Dermis blood vessel endothelial cell (primary cell): ENCODE measurements around the gene CKMT1B. TPM values are rescaled to one million over a fixed set of nuclear protein-coding genes. Genes with fewer than 3 reads are reported as not detected.
"Not testable (repeated sequence)": the region's sequence is repeated elsewhere in the genome, so short reads cannot be mapped to it uniquely, and the experiment has no call there.

Source experiments
- DNase-seq: peaks from one replicate; pipeline ENCODE4 v3.0.0; 2010
- total RNA-seq: library from RNA; depleted of rRNA; stranded (reverse); fragments of >200 nt; gene quantifications from 2 replicates; pipeline ENCODE4 v1.2.3, GENCODE V29; 2014

The CKMT1B gene
- not detected in 2 replicates for total RNA-seq

DNA sequence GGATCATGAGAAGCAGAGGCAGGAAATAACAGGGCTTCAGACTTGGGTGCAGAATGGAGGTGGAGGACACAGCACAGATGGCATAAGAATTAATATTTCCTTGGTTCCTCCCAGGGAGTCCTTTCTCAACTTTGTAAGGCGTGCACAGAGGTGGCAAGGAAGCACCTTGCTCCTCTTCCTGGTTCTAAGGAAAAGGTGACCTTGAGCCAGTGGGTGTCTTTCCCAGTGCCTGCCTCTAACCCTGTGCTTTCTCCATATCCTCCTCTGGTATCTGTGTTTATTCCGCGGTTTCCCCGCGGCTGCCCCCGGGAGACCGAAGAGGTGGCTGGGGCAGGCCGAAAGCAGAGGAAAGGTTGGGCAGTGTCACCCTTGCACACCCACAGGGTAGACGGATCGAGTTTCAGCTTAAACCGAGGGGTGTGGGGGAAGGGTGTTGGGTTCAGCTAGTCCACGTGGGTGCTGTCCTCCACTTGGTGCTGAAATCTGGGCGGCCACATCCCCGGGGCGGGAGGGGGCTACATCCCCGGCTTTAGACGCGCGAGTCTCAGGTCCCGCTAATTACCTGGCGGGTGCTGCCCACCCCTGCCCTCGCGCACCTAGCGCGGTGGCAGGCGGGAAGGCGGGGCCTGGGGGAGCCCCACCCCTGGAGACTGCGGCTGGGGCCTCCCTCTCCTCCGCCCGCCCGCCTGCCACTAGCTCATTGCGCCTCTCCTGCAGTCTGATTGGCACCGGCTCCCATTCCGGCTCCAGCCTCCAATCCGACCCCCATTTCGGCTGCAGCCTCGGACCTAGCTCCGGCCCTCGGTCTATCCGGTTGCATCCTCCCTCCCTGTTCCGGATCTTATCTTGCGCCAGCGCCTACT, at the start of gene CKMT1B:
Gene CKMT1B, plus strand, starts transcription at position 700 of the 863 bp plus-strand sequence. CDS start 192 bp downstream, outside the sequence.
- not testable (repeated sequence) for DNase-seq

DNA sequence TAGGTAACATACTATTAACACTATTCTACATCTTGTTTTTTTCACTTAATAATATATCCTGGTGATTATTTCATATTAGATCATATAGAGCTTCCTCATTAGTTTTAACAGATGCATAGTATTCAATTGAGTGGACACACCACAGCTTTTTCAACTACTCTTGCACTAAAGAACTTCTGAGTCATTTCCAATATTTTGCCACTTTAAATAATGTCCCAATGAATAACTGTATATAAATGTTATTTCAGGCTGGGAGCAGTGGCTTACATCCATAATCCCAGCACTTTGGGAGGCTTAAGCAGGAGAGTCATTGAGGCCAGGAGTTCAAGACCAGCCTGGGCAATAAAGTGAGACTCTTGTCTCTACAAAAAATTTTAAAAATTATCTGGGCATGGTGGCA, 49.6 kb upstream of the CKMT1B start:
- no peak for DNase-seq

DNA sequence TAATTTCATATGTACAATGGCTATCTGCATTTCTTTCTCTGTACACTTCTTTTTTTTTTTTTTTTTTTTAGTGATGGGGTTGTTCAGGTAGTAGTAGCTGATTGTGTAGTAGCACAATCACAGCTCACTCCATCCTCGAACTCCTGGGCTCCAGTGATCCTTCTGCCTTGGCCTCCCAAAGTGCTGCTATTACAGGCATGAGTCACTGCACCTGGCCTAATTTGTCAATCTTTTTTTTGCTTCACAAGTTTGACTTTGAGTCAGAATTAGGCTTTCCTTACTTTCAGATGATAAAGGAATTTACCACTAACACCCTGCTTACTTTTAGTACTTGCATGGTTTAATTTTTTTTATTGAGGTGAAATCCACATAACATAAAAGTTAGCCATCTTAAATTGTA, 48.4 kb upstream of the CKMT1B start:
- no peak for DNase-seq

DNA sequence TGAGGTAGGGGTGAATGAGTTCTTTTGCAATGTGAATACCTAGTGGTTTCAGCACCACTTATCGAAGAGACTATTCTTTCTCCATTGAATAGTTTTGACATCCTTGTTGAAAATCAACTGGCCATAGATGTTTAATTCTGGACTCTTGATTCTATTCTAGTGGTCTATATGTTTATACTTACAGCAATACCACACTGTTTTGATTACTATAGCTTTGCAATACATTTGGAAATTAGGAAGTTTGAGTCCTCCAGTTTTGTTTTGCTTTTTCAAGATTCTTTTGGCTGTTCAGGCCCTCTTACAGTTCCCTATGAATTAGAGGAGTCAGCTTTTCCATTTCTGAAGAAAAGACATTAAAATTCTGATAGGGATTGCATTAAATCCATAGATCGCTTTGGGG, 46.3 kb upstream of the CKMT1B start:
- no peak for DNase-seq

DNA sequence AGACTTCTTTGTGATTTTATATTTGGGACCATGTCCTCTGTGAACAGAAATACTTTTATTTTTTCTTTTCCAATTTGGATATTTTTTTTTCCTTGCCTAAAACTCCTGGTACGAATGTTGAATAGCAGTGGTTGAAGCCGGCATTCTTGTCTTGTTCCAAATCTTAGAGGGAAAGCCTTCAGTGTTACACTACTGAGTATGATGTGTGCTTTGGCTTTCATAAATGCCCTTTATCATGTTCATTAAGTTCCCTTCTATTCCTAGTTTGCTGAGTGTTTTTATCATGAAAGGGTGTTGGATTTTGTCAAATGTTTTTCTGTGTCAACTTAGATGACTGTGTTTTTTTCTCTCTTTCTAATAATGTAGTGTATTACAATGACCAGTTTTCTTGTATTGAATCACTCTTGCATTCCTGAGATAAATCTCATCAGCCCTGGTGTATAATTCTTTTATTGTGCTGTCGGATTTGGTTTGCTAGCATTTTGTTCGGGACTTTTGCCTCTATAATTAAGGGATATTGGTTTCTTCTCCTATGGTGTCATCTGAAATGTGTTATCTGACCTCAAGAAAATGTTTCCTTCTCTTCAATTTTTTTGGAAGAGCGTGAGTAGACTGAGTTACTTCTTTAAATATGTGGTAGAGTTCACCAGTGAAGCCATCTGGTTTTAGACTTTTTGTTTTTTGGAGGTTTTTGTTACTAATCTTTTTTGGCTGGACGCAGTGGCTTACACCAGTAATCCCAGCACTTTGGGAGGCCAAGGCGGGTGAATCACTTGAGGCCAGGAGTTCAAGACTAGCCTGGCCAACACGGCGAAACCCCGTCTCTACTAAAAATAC, 43.1 kb upstream of the CKMT1B start:
- DNase-seq, result no peak

DNA sequence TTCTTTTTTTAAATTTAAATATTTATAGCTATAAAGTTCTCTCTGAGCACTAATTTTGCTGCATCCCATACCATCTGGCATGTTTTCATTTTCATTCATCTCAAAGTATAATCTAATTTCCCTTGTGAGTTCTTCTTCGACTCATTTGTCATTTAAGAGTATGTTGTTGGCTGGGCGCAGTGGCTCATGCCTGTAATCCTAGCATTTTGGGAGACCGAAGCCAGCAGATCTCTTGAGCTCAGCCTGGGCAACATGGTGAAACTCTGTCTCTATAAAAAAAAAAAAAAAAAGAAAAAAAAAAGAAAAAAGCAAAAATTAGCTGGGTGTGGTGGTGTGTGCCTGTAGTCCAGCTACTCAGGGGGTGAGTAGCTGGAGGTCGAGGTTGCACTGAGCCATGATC, 41.6 kb upstream of the CKMT1B start:
- no peak for DNase-seq

DNA sequence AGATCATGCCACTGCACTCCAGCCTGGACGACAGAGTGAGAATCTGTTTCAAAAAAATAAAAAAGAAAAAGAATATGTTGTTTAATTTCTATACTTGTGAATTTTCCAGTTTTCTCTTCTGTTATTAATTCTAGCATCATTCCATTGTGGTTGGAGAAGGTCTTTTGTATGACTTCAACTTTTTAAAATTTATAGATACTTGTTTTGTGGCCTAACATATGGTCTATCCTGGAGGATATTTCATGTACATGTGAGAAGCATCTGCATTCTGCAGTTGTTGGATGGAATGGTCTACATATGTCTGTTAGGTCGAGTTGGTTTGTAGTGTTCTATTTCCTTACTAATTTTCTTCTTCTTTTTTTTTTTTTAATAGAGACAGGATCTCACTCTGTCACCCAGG, 40.8 kb upstream of the CKMT1B start:
- DNase-seq, result no peak

DNA sequence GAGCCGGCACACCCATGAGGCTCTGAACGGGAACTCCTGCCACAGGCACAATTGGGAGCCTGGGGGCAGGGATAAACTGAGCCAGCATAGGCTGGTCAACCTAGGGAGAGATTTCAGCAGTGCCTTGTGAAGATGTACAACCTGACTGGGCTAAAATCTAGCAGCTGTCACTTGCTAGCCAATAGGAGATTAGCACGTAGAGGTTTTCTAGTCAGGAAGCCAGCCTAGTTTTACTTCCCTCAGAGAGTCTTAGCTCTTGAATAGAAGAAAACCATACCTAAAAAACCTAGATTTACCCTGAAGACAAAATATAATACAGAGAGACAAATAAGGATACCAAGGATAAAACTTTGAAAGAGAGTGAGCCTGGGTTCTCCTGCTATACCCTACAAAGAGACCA, 31.1 kb upstream of the CKMT1B start:
- DNase-seq, result not testable (repeated sequence)

DNA sequence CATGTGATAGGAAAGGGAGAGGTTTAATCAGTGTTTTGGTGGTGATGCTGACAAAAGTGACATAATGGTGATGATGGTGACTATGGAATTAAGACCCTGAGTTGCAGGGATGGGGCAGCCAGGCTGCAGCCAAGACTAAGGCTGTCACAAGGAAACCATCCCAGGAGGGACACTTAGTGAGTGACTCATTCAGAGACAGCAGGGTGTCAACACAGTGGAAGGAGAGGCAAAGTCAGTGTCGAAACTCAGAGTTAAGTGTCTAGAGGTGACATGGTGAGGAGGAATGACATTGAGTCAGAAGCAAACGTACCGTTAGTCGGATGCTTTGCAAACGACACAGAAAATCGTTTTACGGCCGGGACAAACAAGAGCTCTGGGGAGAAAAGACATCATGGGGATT, 30.0 kb upstream of the CKMT1B start:
- not testable (repeated sequence) for DNase-seq

DNA sequence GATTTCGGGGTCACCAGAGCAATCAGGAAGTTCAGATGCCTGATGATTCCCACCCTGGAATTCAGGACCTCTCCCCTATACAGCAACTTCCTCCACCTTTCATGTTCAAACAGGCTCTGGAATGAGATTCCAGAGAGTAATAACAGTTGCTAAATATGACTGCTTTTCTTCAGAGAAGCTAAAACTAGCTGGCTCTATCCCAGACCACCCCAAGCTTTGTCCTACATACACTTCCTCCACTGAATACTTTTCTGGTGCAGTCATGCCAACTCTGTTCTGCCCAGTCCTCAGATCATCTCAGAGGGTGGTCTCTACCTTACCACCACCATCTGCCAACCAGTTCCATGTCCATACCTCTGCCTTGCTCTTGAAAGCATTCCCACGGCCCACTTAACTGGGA, 27.2 kb upstream of the CKMT1B start:
- not testable (repeated sequence) for DNase-seq

DNA sequence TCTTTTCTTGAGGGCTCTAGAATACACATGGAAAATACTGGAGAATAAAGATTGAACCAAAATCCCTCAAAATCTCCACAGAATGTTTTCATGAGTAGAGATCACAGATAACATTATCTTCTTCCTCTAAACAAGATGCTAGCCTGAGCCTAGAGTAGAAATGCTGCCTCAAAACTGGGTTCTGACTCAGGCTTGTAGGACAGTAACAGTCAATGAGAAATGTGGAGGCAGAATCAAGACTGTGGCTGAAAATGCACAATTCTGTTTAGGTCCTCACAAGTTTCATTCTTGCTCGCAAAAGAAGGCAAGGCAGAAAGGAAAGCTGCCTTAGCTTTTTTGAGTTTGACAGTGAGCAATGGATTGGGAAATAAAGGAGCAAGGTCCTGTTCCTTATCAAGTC, 19.2 kb upstream of the CKMT1B start:
- DNase-seq, result not testable (repeated sequence)

DNA sequence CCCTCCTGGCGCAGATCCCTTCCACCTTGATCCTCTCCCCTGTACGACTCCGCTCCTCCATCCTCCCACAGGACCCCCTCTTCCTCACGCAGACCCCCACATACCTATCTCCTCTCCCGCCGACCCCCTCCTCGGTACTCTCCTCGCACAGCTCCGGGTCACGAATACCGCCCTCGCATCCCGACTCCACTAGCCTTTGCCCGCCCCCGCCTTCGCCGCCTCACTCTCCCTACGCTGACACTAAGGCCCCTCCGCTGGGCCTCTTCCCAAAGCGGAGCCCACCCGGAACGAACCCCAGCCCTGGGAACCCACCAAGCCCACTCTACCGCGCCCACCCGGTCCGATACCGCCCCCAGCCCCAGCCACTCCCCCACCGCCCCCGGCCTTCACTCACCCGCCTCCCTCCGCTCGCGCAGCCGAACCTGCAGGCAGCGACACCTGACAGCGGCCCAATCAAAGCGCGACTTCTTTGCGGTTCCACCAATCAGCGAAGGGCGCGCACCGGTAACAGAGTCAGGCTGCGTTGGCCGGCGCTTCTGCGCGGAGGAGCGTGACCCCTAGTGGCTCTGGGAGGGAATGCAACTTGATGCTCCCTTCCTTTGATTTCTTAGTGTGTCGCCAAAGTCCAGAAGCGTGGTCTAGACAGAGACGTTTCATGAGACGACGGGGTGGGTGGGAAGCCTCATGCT, 3.9 kb upstream of the CKMT1B start, which contains the start of gene PPIP5K1:
Gene PPIP5K1, minus strand, starts transcription at position 431 of the 689 bp plus-strand sequence. CDS start 5,704 bp downstream, outside the sequence.
- DNase-seq, result not testable (repeated sequence)

DNA sequence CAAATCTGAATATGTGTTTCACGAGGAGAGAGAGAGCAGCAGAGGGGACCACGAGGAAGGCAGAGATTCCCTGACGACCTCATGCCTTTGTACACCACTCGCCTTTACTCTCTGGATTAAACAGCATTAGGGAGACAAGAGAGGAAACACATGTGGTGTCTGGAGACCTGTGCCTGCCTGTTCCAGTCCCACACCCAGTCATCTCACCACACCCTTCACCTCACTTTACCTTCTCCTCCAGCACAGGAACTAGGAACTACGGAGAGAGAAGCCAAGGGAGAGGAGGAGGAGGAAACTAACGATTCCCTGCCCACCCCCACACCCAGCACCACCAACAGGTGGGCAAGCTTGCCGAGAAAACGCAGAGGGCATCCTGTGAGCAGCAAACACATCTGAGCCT, 986 bp upstream of the CKMT1B start:
- DNase-seq, result not testable (repeated sequence)

DNA sequence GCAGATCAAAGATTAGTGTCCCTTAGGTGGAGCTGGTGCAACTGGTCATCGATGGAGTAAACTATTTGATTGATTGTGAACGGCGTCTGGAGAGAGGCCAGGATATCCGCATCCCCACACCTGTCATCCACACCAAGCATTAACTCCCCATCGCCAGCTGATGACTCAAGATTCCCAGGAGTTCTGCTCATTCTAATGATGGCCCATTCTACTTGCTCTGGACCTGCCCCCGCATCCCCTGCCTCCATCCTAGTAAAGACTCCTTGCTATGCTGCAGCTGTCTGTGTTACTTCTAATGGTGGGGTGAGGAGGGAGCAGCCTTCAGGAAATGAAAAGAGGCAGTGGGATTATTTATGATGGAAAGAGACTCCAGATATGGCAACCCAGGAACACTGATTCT, 5.3 kb downstream of the CKMT1B start:
- not testable (repeated sequence) for DNase-seq

DNA sequence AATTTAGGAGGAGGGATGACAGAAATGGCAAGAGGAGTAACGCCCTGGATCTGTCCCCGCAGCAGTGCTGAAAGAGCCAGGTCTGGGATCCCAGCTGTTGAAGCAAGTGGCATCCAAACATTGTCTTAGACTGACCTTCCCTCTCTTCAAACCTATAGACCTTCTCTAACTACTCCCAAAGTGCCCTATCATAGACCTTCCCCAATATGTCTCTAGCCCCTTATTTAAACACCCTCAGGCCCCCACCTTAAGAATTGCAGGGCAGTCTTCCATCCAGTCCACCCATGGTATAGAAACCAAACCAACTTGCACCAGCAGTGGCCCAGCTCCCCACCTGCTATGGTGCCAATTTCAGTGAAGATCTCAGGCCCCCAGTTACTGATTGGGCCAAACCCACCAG, 6.4 kb downstream of the CKMT1B start:
- not testable (repeated sequence) for DNase-seq

DNA sequence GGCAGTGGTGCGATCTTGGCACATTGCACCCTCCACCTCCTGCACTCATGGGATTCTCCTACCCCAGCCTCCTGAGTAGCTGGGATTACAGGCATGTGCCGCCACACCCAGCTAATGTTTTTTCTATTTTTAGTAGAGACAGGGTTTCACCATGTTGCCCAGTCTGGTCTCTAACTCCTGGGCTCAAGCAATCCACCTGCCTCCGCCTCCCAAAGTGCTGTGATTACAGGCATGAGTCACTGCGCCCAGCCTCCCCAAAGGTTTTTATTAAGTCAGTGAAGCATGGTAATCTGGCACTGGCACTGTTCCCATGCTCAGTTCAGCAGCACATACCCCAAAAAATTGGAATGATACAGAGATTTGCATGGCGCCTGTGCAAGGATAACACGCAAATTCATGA, 8.4 kb downstream of the CKMT1B start:
- not testable (repeated sequence) for DNase-seq

DNA sequence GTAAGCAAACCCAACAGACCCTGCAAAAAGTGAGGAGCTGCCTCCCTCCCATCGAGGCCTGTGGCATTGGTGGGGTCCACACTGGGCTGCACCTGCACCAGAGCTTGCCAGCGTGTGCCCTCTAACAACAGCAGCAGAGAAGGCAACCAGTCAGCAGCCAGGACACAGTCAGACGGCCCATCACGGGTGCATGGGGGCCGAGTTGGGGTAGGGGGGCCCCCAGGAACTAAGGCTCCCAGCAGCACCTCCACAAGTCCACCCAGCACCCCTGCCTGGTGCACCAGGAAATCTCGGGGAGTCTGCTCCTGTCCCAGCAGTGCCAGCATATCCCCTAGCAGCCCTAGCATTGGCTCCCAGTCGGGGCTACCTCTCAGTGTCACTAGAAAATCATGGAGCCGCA, 23.9 kb downstream of the CKMT1B start:
- not testable (repeated sequence) for DNase-seq

DNA sequence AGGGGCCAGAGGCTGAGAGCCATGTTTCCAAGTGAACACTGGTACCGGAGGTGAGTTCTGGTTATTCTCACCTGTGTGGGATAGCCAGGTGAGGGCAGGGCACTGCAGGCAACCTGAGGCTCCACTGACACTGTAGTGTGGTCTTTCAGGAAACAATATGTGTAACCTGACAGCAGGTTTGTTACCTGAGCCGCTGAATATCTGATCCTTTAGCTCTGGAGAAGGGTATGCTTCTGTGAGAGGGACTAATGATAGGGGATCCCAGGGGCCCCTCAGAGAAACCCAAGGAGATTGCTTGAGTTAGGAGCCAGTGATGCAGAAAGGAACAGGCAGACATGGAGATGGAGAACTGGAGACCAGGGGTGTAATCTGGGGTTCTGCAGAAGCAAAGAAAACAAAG, 24.9 kb downstream of the CKMT1B start, which contains the start of gene STRC:
Gene STRC, minus strand, starts transcription at position 101 of the 400 bp plus-strand sequence. Its CDS starts 78 bp downstream, at position 23.
- not testable (repeated sequence) for DNase-seq

DNA sequence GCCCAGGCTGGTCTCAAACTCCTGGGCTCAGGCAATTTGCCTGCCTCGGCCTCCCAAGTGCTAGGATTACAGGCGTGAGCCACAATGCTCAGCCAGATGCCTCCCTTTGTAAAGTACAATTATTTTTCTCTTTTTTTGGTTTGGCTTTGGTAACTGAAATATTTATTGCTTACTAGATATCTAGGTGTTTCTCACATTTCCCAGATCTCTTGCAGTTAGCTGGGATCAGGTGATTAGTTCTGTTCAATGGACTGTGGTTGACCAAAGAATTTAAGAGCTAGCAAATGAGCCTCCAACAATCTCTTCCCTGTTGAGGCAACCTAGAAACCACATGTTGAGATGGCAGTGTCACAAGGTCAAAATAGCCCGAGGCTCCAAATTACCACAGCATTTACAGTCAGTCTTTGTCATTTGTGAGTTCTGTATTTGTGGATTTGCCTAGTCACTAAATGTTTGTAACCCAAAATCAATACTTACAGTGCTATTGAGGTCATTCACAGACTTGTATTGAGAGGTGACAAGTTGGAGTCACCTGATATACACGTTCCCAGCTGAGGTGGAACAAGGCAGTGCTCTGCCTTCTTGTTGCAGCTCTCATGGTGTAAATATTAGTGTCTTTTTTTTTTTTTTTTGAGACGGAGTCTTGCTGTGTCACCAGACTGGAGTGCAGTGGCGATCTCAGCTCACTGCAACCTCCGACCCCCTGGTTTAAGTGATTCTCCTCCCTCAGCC, 28.4 kb downstream of the CKMT1B start:
- DNase-seq, result not testable (repeated sequence)

DNA sequence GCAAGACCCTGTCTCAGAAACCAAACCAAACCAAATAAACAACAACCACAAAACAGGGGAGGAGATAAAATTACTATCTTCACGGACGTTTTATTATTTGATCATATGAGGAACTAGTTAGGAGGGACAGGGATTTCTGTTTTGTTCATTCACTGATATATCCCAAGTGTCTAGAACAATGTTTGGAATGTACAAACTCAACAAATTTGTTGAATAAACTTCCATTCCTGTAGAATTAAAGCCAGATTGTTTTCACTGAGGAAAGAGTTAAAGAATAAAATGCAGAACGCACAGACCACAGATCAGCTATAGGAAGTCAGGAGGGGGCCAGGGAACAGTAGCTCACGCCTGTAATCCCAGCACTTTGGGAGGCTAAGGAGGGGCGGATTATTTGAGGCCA, 31.3 kb downstream of the CKMT1B start:
- no peak for DNase-seq

DNA sequence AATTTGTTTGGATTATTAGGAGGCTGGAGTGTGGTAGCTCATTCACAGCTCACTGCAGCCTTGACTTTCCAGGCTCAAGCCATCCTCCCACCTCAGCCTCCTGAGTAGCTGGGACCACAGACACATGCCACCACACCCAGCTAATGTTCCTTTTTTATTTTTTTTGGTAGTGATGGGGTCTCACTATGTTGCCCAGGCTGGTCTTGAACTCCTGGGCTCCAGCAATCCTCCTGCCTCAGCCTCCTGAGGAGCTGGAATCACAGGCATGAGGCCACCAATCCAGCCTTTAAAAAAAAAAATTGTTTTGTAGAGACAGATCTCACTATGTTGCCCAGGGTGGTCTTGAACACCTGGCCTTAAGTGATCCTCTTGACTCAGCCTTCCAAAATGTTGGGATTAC, 33.1 kb downstream of the CKMT1B start:
- DNase-seq, result not testable (repeated sequence)
